IMR-90 (cell line): ENCODE measurements around the gene DLL3. TPM values are rescaled to one million over a fixed set of nuclear protein-coding genes. Genes with fewer than 3 reads are reported as not detected.

Experiments
- ATAC-seq: fragments of 200-7000 bp; cut with Tn5 transposase; 2 replicates; pipeline ENCODE4 v1.9.1; 2020; ENCODE audit warnings: low read depth, mild to moderate bottlenecking, moderate library complexity
- BruUV-seq: library from RNA; stranded (reverse); fragments of 400-500 nt; replicated peaks from 2 replicates; lab custom pipeline; 2021; lab: Mats Ljungman, UMichigan
- CTCF ChIA-PET: fragments of 300-600 bp; formaldehyde crosslinking; extraction: SDS; loops from one replicate; lab custom pipeline; 2021; ENCODE audit warnings: antibody characterized with exemption; lab: Yijun Ruan, JAX
- POLR2A ChIA-PET: fragments of 300-600 bp; sonication (Branson Sonifier 250); formaldehyde crosslinking; loops from one replicate; lab custom pipeline; 2022; ENCODE audit warnings: antibody characterized with exemption; ENCODE audit not compliant: unreplicated experiment; lab: Charles Lee
- DNase-seq: peaks from one replicate; pipeline ENCODE4 v3.0.0; 2013
- H2AFZ ChIP-seq: replicated peaks from 2 replicates; pipeline ENCODE3; 2013; ENCODE audit warnings: low read length, mild to moderate bottlenecking; ENCODE audit not compliant: poor library complexity
- H2AK5ac ChIP-seq: 2 replicates; pipeline ENCODE4 v1.6.1; 2013; ENCODE audit warnings: low read depth, low read length, inconsistent platforms
- H2AK9ac ChIP-seq: replicated peaks from 2 replicates; pipeline ENCODE3; 2013; ENCODE audit warnings: mild to moderate bottlenecking, low read depth, low read length, moderate library complexity; ENCODE audit not compliant: poor library complexity
- H2BK120ac ChIP-seq: 2 replicates; pipeline ENCODE4 v1.6.1; 2013; ENCODE audit warnings: low read depth, low read length, inconsistent platforms
- H2BK15ac ChIP-seq: 3 replicates; pipeline ENCODE4 v1.6.1; 2013; ENCODE audit warnings: low read depth, low read length, inconsistent platforms
- H2BK20ac ChIP-seq: 2 replicates; pipeline ENCODE4 v1.6.1; 2013; ENCODE audit warnings: low read depth, mild to moderate bottlenecking, inconsistent platforms, low read length, moderate library complexity
- H2BK5ac ChIP-seq: 2 replicates; pipeline ENCODE4 v1.6.1; 2013; ENCODE audit warnings: mild to moderate bottlenecking, low read depth, low read length, inconsistent platforms; ENCODE audit not compliant: poor library complexity, severe bottlenecking
- H3K14ac ChIP-seq: replicated peaks from 2 replicates; pipeline ENCODE4 v1.6.1; 2013; ENCODE audit warnings: low read depth, low read length, inconsistent platforms
- H3K18ac ChIP-seq: 2 replicates; pipeline ENCODE4 v1.6.1; 2013; ENCODE audit warnings: low read depth, low read length, control low read depth
- H3K23ac ChIP-seq: 2 replicates; pipeline ENCODE4 v1.6.1; 2013; ENCODE audit warnings: low read depth, low read length, inconsistent platforms
- H3K27ac ChIP-seq: 2 replicates; pipeline ENCODE4 v1.5.1; 2013; ENCODE audit warnings: mild to moderate bottlenecking, control low read depth, low read length; ENCODE audit not compliant: insufficient read depth
- H3K27me3 ChIP-seq: 2 replicates; pipeline ENCODE4 v1.6.1; 2013; ENCODE audit warnings: low read length; ENCODE audit not compliant: control insufficient read depth, insufficient read depth
- H3K36me3 ChIP-seq: 2 replicates; pipeline ENCODE4 v1.6.1; 2013; ENCODE audit warnings: low read length, mixed read lengths; ENCODE audit not compliant: control insufficient read depth, insufficient read depth
- H3K4ac ChIP-seq: 2 replicates; pipeline ENCODE4 v1.6.1; 2013; ENCODE audit warnings: low read depth, low read length, inconsistent platforms
- H3K4me1 ChIP-seq: 2 replicates; pipeline ENCODE4 v1.6.1; 2013; ENCODE audit warnings: low read length, mixed read lengths; ENCODE audit not compliant: control insufficient read depth, insufficient read depth
- H3K4me2 ChIP-seq: 2 replicates; pipeline ENCODE4 v1.6.1; 2013; ENCODE audit warnings: low read depth, mild to moderate bottlenecking, control low read depth, low read length, moderate library complexity
- H3K4me3 ChIP-seq: 2 replicates; pipeline ENCODE4 v1.5.1; 2013; ENCODE audit warnings: low read depth, mild to moderate bottlenecking, control low read depth, low read length, moderate library complexity; ENCODE audit not compliant: insufficient read depth
- H3K56ac ChIP-seq: 2 replicates; pipeline ENCODE4 v1.6.1; 2013; ENCODE audit warnings: low read length, inconsistent platforms; ENCODE audit not compliant: insufficient read depth; ENCODE audit errors: extremely low read depth
- H3K79me1 ChIP-seq, 2 experiments: 2 replicates each; pipeline ENCODE4 v1.6.1; 2013; ENCODE audit warnings: low read length in 2 of 2, inconsistent platforms in 1 of 2, low read depth in 1 of 2
- H3K9ac ChIP-seq: 2 replicates; pipeline ENCODE4 v1.6.1; 2013; ENCODE audit warnings: low read depth, low read length, control low read depth
- H3K9me1 ChIP-seq: 2 replicates; pipeline ENCODE4 v1.6.1; 2013; ENCODE audit warnings: low read length, inconsistent platforms; ENCODE audit not compliant: insufficient read depth
- H3K9me3 ChIP-seq: 2 replicates; pipeline ENCODE4 v1.6.1; 2013; ENCODE audit warnings: low read length; ENCODE audit not compliant: control insufficient read depth, insufficient read depth
- H4K20me1 ChIP-seq: 2 replicates; pipeline ENCODE4 v1.6.1; 2013; ENCODE audit warnings: low read length, inconsistent platforms; ENCODE audit not compliant: insufficient read depth
- H4K5ac ChIP-seq: 2 replicates; pipeline ENCODE4 v1.6.1; 2013; ENCODE audit warnings: mild to moderate bottlenecking, low read depth, low read length, control low read depth
- H4K8ac ChIP-seq, 2 experiments: 2 replicates each; pipeline ENCODE4 v1.6.1; 2013; ENCODE audit warnings: low read depth in 2 of 2, low read length in 2 of 2, control low read depth in 1 of 2, inconsistent platforms in 1 of 2
- H4K91ac ChIP-seq: 2 replicates; pipeline ENCODE4 v1.6.1; 2013; ENCODE audit warnings: low read depth, low read length, inconsistent platforms; ENCODE audit not compliant: insufficient read depth
- BHLHE40 ChIP-seq: fragments of 150-350 bp; IDR thresholded peaks from 2 replicates; pipeline ENCODE4 v1.6.1; 2016; ENCODE audit warnings: mild to moderate bottlenecking, low read depth, low read length
- CHD1 ChIP-seq: IDR thresholded peaks from 2 replicates; pipeline ENCODE4 v1.6.1; 2012; ENCODE audit warnings: low read depth, low read length, improper control_type of control experiment
- MAZ ChIP-seq: IDR thresholded peaks from 2 replicates; pipeline ENCODE4 v1.6.1; 2012; ENCODE audit warnings: low read depth, mild to moderate bottlenecking, low read length, improper control_type of control experiment, moderate library complexity, borderline replicate concordance
- MXI1 ChIP-seq: IDR thresholded peaks from 2 replicates; pipeline ENCODE4 v1.6.1; 2012; ENCODE audit warnings: low read depth, mild to moderate bottlenecking, low read length, moderate library complexity, borderline replicate concordance
- RAD21 ChIP-seq: IDR thresholded peaks from 2 replicates; pipeline ENCODE4 v1.6.1; 2012; ENCODE audit warnings: low read length, improper control_type of control experiment
- RCOR1 ChIP-seq: IDR thresholded peaks from 2 replicates; pipeline ENCODE4 v1.6.1; 2012; ENCODE audit warnings: mild to moderate bottlenecking, low read length, improper control_type of control experiment; ENCODE audit not compliant: insufficient replicate concordance
- WGBS, 2 experiments: methylation state at CpG; one replicate each; pipeline versions ENCODE4 v1.1.5 to v1.1.7; 2013; ENCODE audit warnings: missing lambda C conversion rate in 2 of 2; ENCODE audit not compliant: insufficient read length in 1 of 2; ENCODE audit errors: extremely low coverage in 2 of 2; 5-methylcytosine and 5-hydroxymethylcytosine counted together
- dilution Hi-C: fragments of 300-500 bp; cut with HindIII; formaldehyde crosslinking; loops from one replicate; pipeline ENCODE4 v1.14.3; 2018; ENCODE audit warnings: low sequenced_read_pairs; ENCODE audit not compliant: unreplicated experiment
- in situ Hi-C: fragments of 300-500 bp; cut with MboI; formaldehyde crosslinking; loops from 3 replicates; pipeline ENCODE4 v1.14.3; 2019; ENCODE audit warnings: low sequenced_read_pairs, inconsistent platforms, mixed read lengths
- intact Hi-C: fragments of 100-400 bp; cut with micrococcal nuclease; formaldehyde crosslinking; loops from 2 replicates; pipeline ENCODE4 v1.10.0; 2022
- polyA plus RNA-seq, 3 experiments: library from polyadenylated mRNA; depleted of rRNA; stranded (reverse); fragments of >200 nt; gene quantifications; 2 replicates each; pipeline ENCODE4 v1.2.3, GENCODE V29; 2012; ENCODE audit warnings: low replicate concordance in 1 of 3
- total RNA-seq: library from RNA; depleted of rRNA; stranded (reverse); fragments of >200 nt; gene quantifications from 2 replicates; pipeline ENCODE4 v1.2.3, GENCODE V29; 2012
- TF ChIP-seq, protein P1 (sequence below): fragments of 150-350 bp; IDR thresholded peaks from 2 replicates; pipeline ENCODE4 v1.6.1; 2016; ENCODE audit warnings: low read depth, mild to moderate bottlenecking, low read length, moderate library complexity, borderline replicate concordance
- TF ChIP-seq, protein P2 (sequence below): conservative IDR thresholded peaks from 2 replicates; pipeline ENCODE4 v1.5.1; 2012; ENCODE audit warnings: mild to moderate bottlenecking, low read depth, low read length, improper control_type of control experiment

The DLL3 gene
- total and polyA plus RNA-seq, 2 of the 4 experiments (the other 2 are of a cell fraction) = 0.36 to 1.3 TPM

DNA sequence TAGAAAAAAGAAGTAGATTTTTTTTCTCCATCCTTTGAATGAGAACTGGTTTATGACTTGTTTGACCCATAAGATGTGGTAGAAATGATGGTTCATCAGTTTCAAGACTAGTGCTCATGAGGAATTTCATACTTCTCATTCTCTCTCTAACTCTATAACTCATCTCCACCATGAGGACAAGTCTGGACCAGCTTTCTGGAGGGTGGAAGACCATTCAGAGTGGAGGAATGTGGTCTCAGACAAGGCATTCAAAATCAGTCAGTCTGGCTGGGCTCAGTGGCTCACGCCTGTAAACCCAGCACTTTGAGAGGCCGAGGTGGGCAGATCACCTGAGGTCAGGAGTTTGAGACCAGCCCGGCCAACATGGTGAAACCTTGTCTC is 44.7 kb downstream of the DLL3 start:
- DNase-seq = no peak
- H3K23ac ChIP-seq = no peak overlapping the region
- no peak overlapping the region for H2BK5ac ChIP-seq
- H3K4me1 ChIP-seq = no peaks in the 10 kb centered on the region
- TF ChIP-seq RAD21 (no peak), MAZ (no peak), MXI1 (no peak), BHLHE40 (no peak), RCOR1 (no peak), CHD1 (no peak)
- TF ChIP-seq, protein P1, sequence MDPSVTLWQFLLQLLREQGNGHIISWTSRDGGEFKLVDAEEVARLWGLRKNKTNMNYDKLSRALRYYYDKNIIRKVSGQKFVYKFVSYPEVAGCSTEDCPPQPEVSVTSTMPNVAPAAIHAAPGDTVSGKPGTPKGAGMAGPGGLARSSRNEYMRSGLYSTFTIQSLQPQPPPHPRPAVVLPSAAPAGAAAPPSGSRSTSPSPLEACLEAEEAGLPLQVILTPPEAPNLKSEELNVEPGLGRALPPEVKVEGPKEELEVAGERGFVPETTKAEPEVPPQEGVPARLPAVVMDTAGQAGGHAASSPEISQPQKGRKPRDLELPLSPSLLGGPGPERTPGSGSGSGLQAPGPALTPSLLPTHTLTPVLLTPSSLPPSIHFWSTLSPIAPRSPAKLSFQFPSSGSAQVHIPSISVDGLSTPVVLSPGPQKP = no peak
- TF ChIP-seq, protein P2, sequence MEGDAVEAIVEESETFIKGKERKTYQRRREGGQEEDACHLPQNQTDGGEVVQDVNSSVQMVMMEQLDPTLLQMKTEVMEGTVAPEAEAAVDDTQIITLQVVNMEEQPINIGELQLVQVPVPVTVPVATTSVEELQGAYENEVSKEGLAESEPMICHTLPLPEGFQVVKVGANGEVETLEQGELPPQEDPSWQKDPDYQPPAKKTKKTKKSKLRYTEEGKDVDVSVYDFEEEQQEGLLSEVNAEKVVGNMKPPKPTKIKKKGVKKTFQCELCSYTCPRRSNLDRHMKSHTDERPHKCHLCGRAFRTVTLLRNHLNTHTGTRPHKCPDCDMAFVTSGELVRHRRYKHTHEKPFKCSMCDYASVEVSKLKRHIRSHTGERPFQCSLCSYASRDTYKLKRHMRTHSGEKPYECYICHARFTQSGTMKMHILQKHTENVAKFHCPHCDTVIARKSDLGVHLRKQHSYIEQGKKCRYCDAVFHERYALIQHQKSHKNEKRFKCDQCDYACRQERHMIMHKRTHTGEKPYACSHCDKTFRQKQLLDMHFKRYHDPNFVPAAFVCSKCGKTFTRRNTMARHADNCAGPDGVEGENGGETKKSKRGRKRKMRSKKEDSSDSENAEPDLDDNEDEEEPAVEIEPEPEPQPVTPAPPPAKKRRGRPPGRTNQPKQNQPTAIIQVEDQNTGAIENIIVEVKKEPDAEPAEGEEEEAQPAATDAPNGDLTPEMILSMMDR = no peak
- peaks cover 5% of the 10 kb centered on the region for H3K27me3 ChIP-seq
- H2AK9ac ChIP-seq = no peak overlapping the region
- no peaks in the 10 kb centered on the region for H3K36me3 ChIP-seq
- ATAC-seq = no peak
- H4K5ac ChIP-seq = no peak overlapping the region
- H2AFZ ChIP-seq = no peak overlapping the region
- H3K9ac ChIP-seq = no peak overlapping the region
- intact Hi-C loops = loop anchor here (5.0 kb wide), 1 partner anchor 279 kb away; no protein-coding TSS in a partner anchor
- H4K91ac ChIP-seq = no peak overlapping the region
- H3K4me3 ChIP-seq = no peak overlapping the region
- no peaks in the 10 kb centered on the region for H3K9me1 ChIP-seq
- no peak overlapping the region for H4K8ac ChIP-seq
- dilution Hi-C loops = no loop called here
- H2BK120ac ChIP-seq = no peak overlapping the region
- no peak overlapping the region for H3K27ac ChIP-seq
- H3K79me1 ChIP-seq = peaks cover 0 to 10% of the 10 kb centered on the region in 2 experiments; a peak in 3 of 4 replicates
- H2AK5ac ChIP-seq = no peak overlapping the region
- BruUV-seq = no TSS peak
- H2BK15ac ChIP-seq = no peak overlapping the region
- no peak overlapping the region for H3K4me2 ChIP-seq
- no peak overlapping the region for H3K4ac ChIP-seq
- H4K20me1 ChIP-seq = peaks cover 3% of the 10 kb centered on the region; the same call in 1 of the 2 replicates
- in situ Hi-C loops = loop anchor here (10.0 kb wide), 1 partner anchor 301 kb away; the partner anchor contains the start of gene FBL
- no peak overlapping the region for H3K18ac ChIP-seq
- CTCF ChIA-PET = interaction anchor here (1.7 kb wide), 1 partner anchor 8 kb away, joined by 4 read pairs; no protein-coding TSS in a partner anchor
- no peak overlapping the region for H3K56ac ChIP-seq
- no CpG with 5 or more reads among the region's 3 CpGs for WGBS, 2 experiments
- no peak overlapping the region for H3K14ac ChIP-seq
- no peak overlapping the region for H2BK20ac ChIP-seq
- POLR2A ChIA-PET = no interaction called here
- H3K9me3 ChIP-seq = no peaks in the 10 kb centered on the region
